Smooth muscle cell (in vitro differentiated cells): ENCODE results near the gene AGXT2. TPM values are rescaled to one million over a fixed set of nuclear protein-coding genes. Genes with fewer than 3 reads are reported as not detected.

Experiments used
- DNase-seq: peaks from one replicate; lab custom pipeline; 2025; ENCODE audit not compliant: unreplicated experiment; lab: John Stamatoyannopoulos, UW
- H2AFZ ChIP-seq: fragments of 200-600 bp; sonication (generic); 2 replicates; pipeline ENCODE4 v1.6.0; 2016; ENCODE audit warnings: antibody characterized with exemption, low read depth, mild to moderate bottlenecking
- H3F3A ChIP-seq: fragments of 200-600 bp; sonication (generic); 2 replicates; pipeline ENCODE4 v1.6.0; 2017; ENCODE audit warnings: antibody characterized with exemption, low read depth
- H3K27ac ChIP-seq: fragments of 200-600 bp; sonication (generic); 2 replicates; pipeline ENCODE4 v1.5.1; 2016; ENCODE audit warnings: low read depth, mild to moderate bottlenecking
- H3K27me3 ChIP-seq: fragments of 200-600 bp; sonication (generic); 2 replicates; pipeline ENCODE4 v1.6.1; 2016; ENCODE audit warnings: low read depth, mild to moderate bottlenecking
- H3K36me3 ChIP-seq: fragments of 200-600 bp; sonication (generic); 2 replicates; pipeline ENCODE4 v1.5.1; 2016; ENCODE audit warnings: low read depth
- H3K4me1 ChIP-seq: fragments of 200-600 bp; sonication (generic); 2 replicates; pipeline ENCODE4 v1.5.1; 2016; ENCODE audit warnings: low read depth
- H3K4me2 ChIP-seq: fragments of 200-600 bp; sonication (generic); 2 replicates; pipeline ENCODE4 v1.6.0; 2016; ENCODE audit warnings: mild to moderate bottlenecking
- H3K4me3 ChIP-seq: fragments of 200-600 bp; sonication (generic); 2 replicates; pipeline ENCODE4 v1.5.1; 2016; ENCODE audit warnings: mild to moderate bottlenecking
- H3K79me2 ChIP-seq: fragments of 200-600 bp; sonication (generic); 2 replicates; pipeline ENCODE4 v1.6.0; 2016; ENCODE audit warnings: low read depth, mild to moderate bottlenecking
- H3K9ac ChIP-seq: fragments of 200-600 bp; sonication (generic); 2 replicates; pipeline ENCODE4 v1.6.0; 2016; ENCODE audit warnings: low read depth
- H3K9me3 ChIP-seq: fragments of 200-600 bp; sonication (generic); replicated peaks from 2 replicates; pipeline ENCODE4 v1.5.1; 2016; ENCODE audit warnings: low read depth
- H4K20me1 ChIP-seq: fragments of 200-600 bp; sonication (generic); 2 replicates; pipeline ENCODE4 v1.6.0; 2016; ENCODE audit warnings: low read depth
- CTCF ChIP-seq: fragments of 200-600 bp; sonication (generic); IDR thresholded peaks from 2 replicates; pipeline ENCODE4 v1.5.1; 2017; ENCODE audit warnings: borderline replicate concordance, mild to moderate bottlenecking, antibody characterized with exemption; ENCODE audit not compliant: insufficient read depth, poor library complexity, severe bottlenecking
- WGBS: methylation state at CpG from one replicate; pipeline ENCODE4 v1.1.7; 2016; ENCODE audit warnings: low lambda C conversion rate; 5-methylcytosine and 5-hydroxymethylcytosine counted together
- polyA plus RNA-seq: library from polyadenylated mRNA; unstranded; fragments of >200 nt; fragmentation: Nextera tagmentation; extraction: Ambion mirVana; gene quantifications from 2 replicates; pipeline ENCODE4 v1.2.1, GENCODE V29; 2016
- total RNA-seq: library from RNA; depleted of rRNA; stranded (reverse); fragments of >200 nt; gene quantifications from 2 replicates; pipeline ENCODE4 v1.2.3, GENCODE V29; 2014

AGXT2 gene
- total and polyA plus RNA-seq, 2 experiments from 2014 or later = not detected

- Histone ChIP-seq H3K4me3 (no peak overlapping the region), H3K9ac (no peak overlapping the region), H4K20me1 (no peaks in the 10 kb centered on the region), H3F3A (no peaks in the 10 kb centered on the region), H3K9me3 (no peaks in the 10 kb centered on the region), H2AFZ (no peak overlapping the region), H3K4me2 (no peak overlapping the region), H3K27me3 (no peaks in the 10 kb centered on the region), H3K36me3 (no peaks in the 10 kb centered on the region), H3K4me1 (no peaks in the 10 kb centered on the region), H3K27ac (no peak overlapping the region), H3K79me2 (no peaks in the 10 kb centered on the region)
- no peak for TF ChIP-seq CTCF
- 81% methylated on average over 2 of the region's 2 CpGs for WGBS
- DNase-seq = no peak
Measured at GRCh38 chr5:35061211-35061770, 13.5 kb upstream of the AGXT2 start.

DNA sequence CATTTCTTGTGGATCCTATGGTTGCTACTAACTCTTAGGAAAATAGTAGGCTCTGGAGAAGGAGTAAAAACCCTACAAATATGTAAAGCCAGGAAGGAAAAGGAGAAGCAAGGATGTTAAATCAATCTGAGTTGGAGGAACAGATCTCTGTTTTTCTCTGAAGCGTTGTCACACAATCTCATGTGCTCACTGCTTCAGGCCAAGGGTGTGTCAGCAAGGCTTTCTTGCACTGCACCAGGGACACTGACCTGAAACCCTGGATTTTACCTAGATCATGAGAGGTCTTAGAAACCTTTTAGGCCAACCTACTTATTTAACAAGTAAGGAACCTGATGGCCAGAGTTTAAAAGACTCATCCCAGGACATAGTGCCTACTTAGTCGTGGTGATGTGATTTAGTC lies 12.5 kb upstream of the AGXT2 start:
- Histone ChIP-seq H3K9me3 (no peaks in the 10 kb centered on the region), H3K4me1 (no peaks in the 10 kb centered on the region), H3K27ac (no peak overlapping the region), H3K27me3 (no peaks in the 10 kb centered on the region), H3K79me2 (no peaks in the 10 kb centered on the region), H3K9ac (no peak overlapping the region), H4K20me1 (no peaks in the 10 kb centered on the region), H2AFZ (no peak overlapping the region), H3K4me3 (no peak overlapping the region), H3K36me3 (no peaks in the 10 kb centered on the region), H3F3A (no peaks in the 10 kb centered on the region), H3K4me2 (no peak overlapping the region)
- no peak for TF ChIP-seq CTCF
- DNase-seq = no peak
- WGBS = 65% methylated on average over 2 of the region's 2 CpGs

- H3K9ac ChIP-seq = no peak overlapping the region
- no peak overlapping the region for H3K4me3 ChIP-seq
- no peaks in the 10 kb centered on the region for H3K4me1 ChIP-seq
- H3K27ac ChIP-seq = no peak overlapping the region
- no peak for TF ChIP-seq CTCF
- no peak overlapping the region for H2AFZ ChIP-seq
- H3F3A ChIP-seq = no peaks in the 10 kb centered on the region
- no peaks in the 10 kb centered on the region for H4K20me1 ChIP-seq
- H3K9me3 ChIP-seq = no peaks in the 10 kb centered on the region
- H3K79me2 ChIP-seq = no peaks in the 10 kb centered on the region
- H3K4me2 ChIP-seq = no peak overlapping the region
- H3K27me3 ChIP-seq = no peaks in the 10 kb centered on the region
- H3K36me3 ChIP-seq = no peaks in the 10 kb centered on the region
- no peak for DNase-seq
Measured at GRCh38 chr5:35059251-35059650, 11.5 kb upstream of the AGXT2 start.

- no peak overlapping the region for H3K27ac ChIP-seq
- no peak for TF ChIP-seq CTCF
- H3K4me1 ChIP-seq = no peaks in the 10 kb centered on the region
- H3K9me3 ChIP-seq = no peaks in the 10 kb centered on the region
- H3K27me3 ChIP-seq = no peaks in the 10 kb centered on the region
- no peak overlapping the region for H3K4me2 ChIP-seq
- H3K79me2 ChIP-seq = no peaks in the 10 kb centered on the region
- no peak for DNase-seq
- no peaks in the 10 kb centered on the region for H3K36me3 ChIP-seq
- no peaks in the 10 kb centered on the region for H4K20me1 ChIP-seq
- 87% methylated on average over 3 of the region's 3 CpGs for WGBS
- H2AFZ ChIP-seq = no peak overlapping the region
- no peak overlapping the region for H3K4me3 ChIP-seq
- no peaks in the 10 kb centered on the region for H3F3A ChIP-seq
- H3K9ac ChIP-seq = no peak overlapping the region
Measured at GRCh38 chr5:35058374-35058788, 10.6 kb upstream of the AGXT2 start.
